ENCODE measurements around the gene RTP2. TPM values are rescaled to one million over a fixed set of nuclear protein-coding genes. Genes with fewer than 3 reads are reported as not detected.

The RTP2 gene
- total RNA-seq, 1 donor from 2014 or later, result not detected

GRCh38 chr3:187735383-187735782 lies 33.0 kb upstream of the RTP2 start:
- H3K36me3 Mint-ChIP-seq, result peaks cover 11% of the 10 kb centered on the region
- H3K79me2 ChIP-seq (ENCODE audit: low read depth), result no peaks in the 10 kb centered on the region
- H3K4me1 ChIP-seq, result peaks cover 7% of the 10 kb centered on the region
- no peak overlapping the region for H2AFZ ChIP-seq (replicated peaks)
- H3K4me3 Mint-ChIP-seq, result no peak overlapping the region
- H3K9me3 Mint-ChIP-seq, result no peaks in the 10 kb centered on the region
- H3K9ac ChIP-seq, result no peak overlapping the region
- no peak overlapping the region for H3K4me3 ChIP-seq
- peaks cover 5% of the 10 kb centered on the region for H3K27me3 Mint-ChIP-seq (ENCODE audit: insufficient read depth, low read depth)
- H3F3A ChIP-seq (ENCODE audit: low read depth), result peaks cover 24% of the 10 kb centered on the region
- H3K4me1 Mint-ChIP-seq, result peaks cover 29% of the 10 kb centered on the region
- H3K27ac Mint-ChIP-seq, result no peak overlapping the region
- TF ChIP-seq EZH2phosphoT487 (IDR thresholded peaks at IDR 0.05), result no peak
- TF ChIP-seq EZH2 (IDR thresholded peaks at IDR 0.05), result no peak
- TF ChIP-seq CTCF (IDR thresholded peaks at IDR 0.05), result no peak
- no peaks in the 10 kb centered on the region for H3K36me3 ChIP-seq
- no peak for DNase-seq (ENCODE audit: low spot score)
- H3K27ac ChIP-seq, result no peak overlapping the region
- H3K9me3 ChIP-seq (ENCODE audit: low read depth), result no peaks in the 10 kb centered on the region
- H3K27me3 ChIP-seq, result peaks cover 21% of the 10 kb centered on the region
- H4K20me1 ChIP-seq (ENCODE audit: low read depth), result peaks cover 34% of the 10 kb centered on the region
- H3K4me2 ChIP-seq, result no peak overlapping the region

- Histone ChIP-seq H3F3A (ENCODE audit: low read depth) (peaks cover 21% of the 10 kb centered on the region), H3K9ac (no peak overlapping the region), H3K36me3 (no peaks in the 10 kb centered on the region), H3K4me1 (peaks cover 3% of the 10 kb centered on the region), H2AFZ (replicated peaks) (no peak overlapping the region), H3K4me2 (no peak overlapping the region), H3K27me3 (peaks cover 21% of the 10 kb centered on the region), H3K27ac (no peak overlapping the region), H4K20me1 (ENCODE audit: low read depth) (peaks cover 32% of the 10 kb centered on the region), H3K9me3 (ENCODE audit: low read depth) (no peaks in the 10 kb centered on the region), H3K4me3 (no peak overlapping the region), H3K79me2 (ENCODE audit: low read depth) (no peaks in the 10 kb centered on the region)
- TF ChIP-seq EZH2 (IDR thresholded peaks at IDR 0.05) (no peak), CTCF (IDR thresholded peaks at IDR 0.05) (no peak), EZH2phosphoT487 (IDR thresholded peaks at IDR 0.05) (no peak)
- H3K4me3 Mint-ChIP-seq, result no peak overlapping the region
- H3K36me3 Mint-ChIP-seq, result peaks cover 14% of the 10 kb centered on the region
- H3K4me1 Mint-ChIP-seq, result peaks cover 25% of the 10 kb centered on the region
- H3K9me3 Mint-ChIP-seq, result no peaks in the 10 kb centered on the region
- H3K27ac Mint-ChIP-seq, result no peak overlapping the region
- no peak for DNase-seq (ENCODE audit: low spot score)
- peaks cover 5% of the 10 kb centered on the region for H3K27me3 Mint-ChIP-seq (ENCODE audit: insufficient read depth, low read depth)
Measured at GRCh38 chr3:187734841-187735240, 32.5 kb upstream of the RTP2 start.

- H3K36me3 Mint-ChIP-seq, result peaks cover 24% of the 10 kb centered on the region
- H3K9me3 Mint-ChIP-seq, result no peaks in the 10 kb centered on the region
- H3K79me2 ChIP-seq (ENCODE audit: low read depth), result no peaks in the 10 kb centered on the region
- peaks cover 16% of the 10 kb centered on the region for H3K4me1 Mint-ChIP-seq
- no peaks in the 10 kb centered on the region for H3K36me3 ChIP-seq
- H3K27ac ChIP-seq, result no peak overlapping the region
- H3K9ac ChIP-seq, result no peak overlapping the region
- no peak overlapping the region for H3K4me3 Mint-ChIP-seq
- H3K4me3 ChIP-seq, result no peak overlapping the region
- H3K27me3 ChIP-seq, result peaks cover 21% of the 10 kb centered on the region
- TF ChIP-seq EZH2phosphoT487 (IDR thresholded peaks at IDR 0.05) (no peak), CTCF (IDR thresholded peaks at IDR 0.05) (no peak), EZH2 (IDR thresholded peaks at IDR 0.05) (no peak)
- no peaks in the 10 kb centered on the region for H3K9me3 ChIP-seq (ENCODE audit: low read depth)
- no peak overlapping the region for H3K27ac Mint-ChIP-seq
- H2AFZ ChIP-seq (replicated peaks), result no peak overlapping the region
- DNase-seq (ENCODE audit: low spot score), result no peak
- peaks cover 29% of the 10 kb centered on the region for H4K20me1 ChIP-seq (ENCODE audit: low read depth)
- peaks cover 3% of the 10 kb centered on the region for H3K4me1 ChIP-seq
- H3F3A ChIP-seq (ENCODE audit: low read depth), result peaks cover 8% of the 10 kb centered on the region
- H3K4me2 ChIP-seq, result no peak overlapping the region
- peaks cover 5% of the 10 kb centered on the region for H3K27me3 Mint-ChIP-seq (ENCODE audit: insufficient read depth, low read depth)
Measured at GRCh38 chr3:187733371-187733770, 31.0 kb upstream of the RTP2 start.

Measured in neural progenitor cell (in vitro differentiated cells).